ENCODE results near the gene ALDOA. TPM values are rescaled to one million over a fixed set of nuclear protein-coding genes. Genes with fewer than 3 reads are reported as not detected.

Gene ALDOA
- total and polyA plus RNA-seq, 10 of the 15 experiments (the other 5 are each of a cell fraction or from before 2014, with no cell fraction given): 218 to 2,339 (median 1,095) TPM

- peak; percentile 97 for TF ChIP-seq ZNF687 (IDR thresholded peaks at IDR 0.05)
- peak; percentile 95 for TF ChIP-seq POLR2AphosphoS5 (IDR thresholded peaks at IDR 0.05; ENCODE audit: low read length)
- TF ChIP-seq RUNX3 (IDR thresholded peaks at IDR 0.05; ENCODE audit: low read length): no peak; the same call in 1 of the 2 replicates
- peak; percentile 98 for TF ChIP-seq IKZF1 (conservative IDR thresholded peaks at IDR 0.05)
- TF ChIP-seq BCL11A (IDR thresholded peaks at IDR 0.05; ENCODE audit: low read depth, low read length): 0 out of 2 replicates have a peak, but pooled peaks have one; percentile 3
- no peak for TF ChIP-seq YBX1 (IDR thresholded peaks at IDR 0.05)
- TF ChIP-seq SMAD1 (IDR thresholded peaks at IDR 0.05; ENCODE audit: low read depth, partially characterized antibody): peak; percentile 57
- TF ChIP-seq RELA (IDR thresholded peaks at IDR 0.05; ENCODE audit: borderline replicate concordance, partially characterized antibody): peak; percentile 47
- 0 out of 2 replicates have a peak, but pooled peaks have one; percentile 21 for TF ChIP-seq ZBTB11 (CRISPR knock-in tag; IDR thresholded peaks at IDR 0.05)
- TF ChIP-seq CHD2 (IDR thresholded peaks at IDR 0.05; ENCODE audit: borderline replicate concordance, low read depth, low read length): peak; percentile 89
- peak; percentile 80; the same call in 1 of the 2 replicates for TF ChIP-seq NFYB (IDR thresholded peaks at IDR 0.05; ENCODE audit: insufficient read depth, low read depth, low read length)
- TF ChIP-seq SIN3A (IDR thresholded peaks at IDR 0.05; ENCODE audit: low read depth, low read length): peak; percentile 66; the same call in 1 of the 2 replicates
- peak; percentile 86 for TF ChIP-seq POLR2A (IDR thresholded peaks at IDR 0.05; ENCODE audit: low read depth, low read length)
- peak; percentile 65 to 79 for TF ChIP-seq BHLHE40 (IDR thresholded peaks at IDR 0.05; ENCODE audit: borderline replicate concordance in 1 of 2, low read depth in 2 of 2, low read length in 1 of 2)
- TF ChIP-seq DPF2 (IDR thresholded peaks at IDR 0.05): peak; percentile 91
- TF ChIP-seq TAF1 (IDR thresholded peaks at IDR 0.05; ENCODE audit: borderline replicate concordance, low read depth, low read length): peak; percentile 62; the same call in 1 of the 2 replicates
- TF ChIP-seq HDAC6 (IDR thresholded peaks at IDR 0.05; ENCODE audit: unreplicated experiment): peak; percentile 51
- peak; percentile 97 for TF ChIP-seq PML (IDR thresholded peaks at IDR 0.05; ENCODE audit: low read length)
- no peak for TF ChIP-seq ZNF217 (IDR thresholded peaks at IDR 0.05)
- no peak for TF ChIP-seq IRF5 (IDR thresholded peaks at IDR 0.05; ENCODE audit: borderline replicate concordance)
- TF ChIP-seq RFX5 (IDR thresholded peaks at IDR 0.05; ENCODE audit: low read depth, low read length): 0 out of 2 replicates have a peak, but pooled peaks have one; percentile 43
Observed at GRCh38 chr16:30065102-30065942, at the start of gene ALDOA (continued).

Data from GM12878 (cell line).